ENCODE data around the gene C1orf21. TPM values are rescaled to one million over a fixed set of nuclear protein-coding genes. Genes with fewer than 3 reads are reported as not detected.

C1orf21 gene
- total RNA-seq, 1 experiment from 2014 or later = 8.4 TPM

DNA sequence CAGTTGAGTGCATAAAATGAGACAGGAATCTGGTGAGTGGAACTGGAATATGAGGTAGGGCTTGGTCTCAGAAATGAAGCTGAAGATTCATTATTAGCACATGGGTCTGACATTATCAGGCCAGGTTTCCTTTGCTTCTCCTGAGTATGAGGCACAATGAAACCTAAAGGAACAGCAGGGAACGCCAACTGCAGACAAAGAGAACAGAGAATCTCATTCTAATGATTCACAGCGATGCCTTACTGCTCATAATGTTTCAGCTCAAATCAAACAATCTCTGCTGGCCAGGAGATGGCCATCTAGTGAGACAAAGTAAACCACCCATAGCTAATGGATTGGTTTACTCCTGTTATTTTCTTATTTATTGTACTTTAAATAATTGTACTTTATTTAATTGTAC lies 133.5 kb downstream of the C1orf21 start:
- no peak for DNase-seq (ENCODE audit: low read depth)
- in situ Hi-C loops (cut with HindIII; ENCODE audit: low pct_unique_long_range_greater_than_20kb, low sequenced_read_pairs) = no loop called here

- in situ Hi-C loops (cut with HindIII; ENCODE audit: low pct_unique_long_range_greater_than_20kb, low sequenced_read_pairs) = no loop called here
- DNase-seq (ENCODE audit: low read depth) = no peak
Measured at GRCh38 chr1:184524248-184524647, 137.4 kb downstream of the C1orf21 start.

- DNase-seq (ENCODE audit: low read depth) = no peak
- in situ Hi-C loops (cut with HindIII; ENCODE audit: low pct_unique_long_range_greater_than_20kb, low sequenced_read_pairs) = no loop called here
Measured at GRCh38 chr1:184527402-184527801, 140.6 kb downstream of the C1orf21 start.

DNA sequence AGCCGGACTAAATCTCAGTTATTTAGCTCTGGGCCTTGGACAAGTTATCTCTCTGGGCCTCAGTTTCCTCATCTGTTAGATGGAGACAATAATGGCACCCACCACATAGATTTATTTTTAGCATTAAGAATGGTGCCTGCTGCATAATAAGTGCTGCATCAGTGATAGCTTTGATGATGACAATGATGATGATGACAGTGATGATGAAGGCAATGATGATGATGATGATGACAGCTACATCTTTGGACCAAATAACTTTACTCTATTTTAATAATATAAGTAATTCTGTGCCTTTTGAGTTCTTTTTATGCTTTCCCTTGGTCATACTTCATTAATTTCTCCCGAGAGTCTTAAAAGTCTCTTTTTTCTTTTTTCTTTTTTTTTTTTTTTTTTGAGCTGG lies 143.4 kb downstream of the C1orf21 start:
- in situ Hi-C loops (cut with HindIII; ENCODE audit: low pct_unique_long_range_greater_than_20kb, low sequenced_read_pairs) = no loop called here
- no peak for DNase-seq (ENCODE audit: low read depth)

GRCh38 chr1:184531296-184531695 lies 144.5 kb downstream of the C1orf21 start:
- no peak for DNase-seq (ENCODE audit: low read depth)
- in situ Hi-C loops (cut with HindIII; ENCODE audit: low pct_unique_long_range_greater_than_20kb, low sequenced_read_pairs) = no loop called here

DNA sequence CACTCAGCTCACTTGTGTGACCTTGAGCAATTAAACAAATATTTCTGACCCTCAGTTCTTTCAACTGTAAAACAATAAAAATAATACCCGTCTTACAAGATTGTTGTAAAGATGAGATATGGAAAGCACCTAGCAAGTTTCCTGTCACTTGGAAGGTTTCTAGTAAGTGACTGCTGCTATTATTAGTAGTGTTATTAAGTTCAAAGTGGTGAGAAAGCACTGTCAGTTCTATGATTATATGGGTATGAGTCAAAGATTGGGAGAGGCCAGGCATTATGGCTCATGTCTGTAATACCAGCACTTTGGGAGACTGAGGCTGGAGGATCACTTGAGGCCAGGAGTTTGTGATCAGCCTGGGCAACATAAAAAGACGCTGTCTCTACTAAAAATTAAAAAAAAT lies 145.4 kb downstream of the C1orf21 start:
- in situ Hi-C loops (cut with HindIII; ENCODE audit: low pct_unique_long_range_greater_than_20kb, low sequenced_read_pairs) = no loop called here
- no peak for DNase-seq (ENCODE audit: low read depth)

GRCh38 chr1:184533049-184533448 lies 146.2 kb downstream of the C1orf21 start:
- no peak for DNase-seq (ENCODE audit: low read depth)
- in situ Hi-C loops (cut with HindIII; ENCODE audit: low pct_unique_long_range_greater_than_20kb, low sequenced_read_pairs) = no loop called here

DNA sequence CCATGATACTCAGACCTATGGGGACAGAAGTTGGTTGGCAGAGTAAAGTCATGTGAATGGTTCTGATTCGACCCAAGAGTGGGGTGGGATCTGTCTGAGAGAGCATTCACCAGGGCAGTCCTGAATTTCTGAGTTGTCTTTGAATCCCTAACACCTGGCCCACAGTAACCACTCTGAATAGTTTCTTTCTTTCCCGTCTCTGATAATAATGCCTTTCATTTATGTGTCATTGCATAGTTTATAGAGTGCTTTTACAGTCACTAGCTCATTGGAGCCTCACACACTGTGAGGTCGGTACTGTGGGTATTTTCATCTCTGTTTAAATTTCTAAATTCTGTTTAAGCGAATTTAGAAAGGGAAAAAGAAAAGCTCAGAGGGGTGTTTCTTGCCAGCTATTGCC lies 147.1 kb downstream of the C1orf21 start:
- in situ Hi-C loops (cut with HindIII; ENCODE audit: low pct_unique_long_range_greater_than_20kb, low sequenced_read_pairs) = no loop called here
- DNase-seq (ENCODE audit: low read depth) = no peak

DNA sequence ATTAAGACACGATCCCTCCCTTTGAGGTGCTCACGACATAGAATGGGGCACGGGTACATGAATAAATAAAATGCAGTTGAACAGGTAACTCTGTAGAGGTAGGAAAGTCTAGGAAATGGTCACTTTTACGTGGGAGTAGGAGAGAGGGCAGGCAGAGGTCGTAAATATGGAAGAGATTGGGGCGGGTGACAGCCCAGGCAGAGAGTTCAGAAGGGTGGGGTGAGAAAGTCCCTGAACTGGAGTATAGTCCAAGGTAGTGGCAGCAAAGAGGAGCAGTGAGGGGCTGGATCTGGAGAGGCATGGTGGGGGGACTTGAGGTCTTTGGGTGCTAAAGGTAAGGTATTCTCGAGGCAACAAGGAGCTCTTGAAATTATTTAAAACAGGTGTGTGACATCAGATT lies 147.9 kb downstream of the C1orf21 start:
- in situ Hi-C loops (cut with HindIII; ENCODE audit: low pct_unique_long_range_greater_than_20kb, low sequenced_read_pairs) = no loop called here
- no peak for DNase-seq (ENCODE audit: low read depth)

GRCh38 chr1:184535191-184535970 lies 148.6 kb downstream of the C1orf21 start:
- in situ Hi-C loops (cut with HindIII; ENCODE audit: low pct_unique_long_range_greater_than_20kb, low sequenced_read_pairs) = no loop called here
- DNase-seq (ENCODE audit: low read depth) = no peak

DNA sequence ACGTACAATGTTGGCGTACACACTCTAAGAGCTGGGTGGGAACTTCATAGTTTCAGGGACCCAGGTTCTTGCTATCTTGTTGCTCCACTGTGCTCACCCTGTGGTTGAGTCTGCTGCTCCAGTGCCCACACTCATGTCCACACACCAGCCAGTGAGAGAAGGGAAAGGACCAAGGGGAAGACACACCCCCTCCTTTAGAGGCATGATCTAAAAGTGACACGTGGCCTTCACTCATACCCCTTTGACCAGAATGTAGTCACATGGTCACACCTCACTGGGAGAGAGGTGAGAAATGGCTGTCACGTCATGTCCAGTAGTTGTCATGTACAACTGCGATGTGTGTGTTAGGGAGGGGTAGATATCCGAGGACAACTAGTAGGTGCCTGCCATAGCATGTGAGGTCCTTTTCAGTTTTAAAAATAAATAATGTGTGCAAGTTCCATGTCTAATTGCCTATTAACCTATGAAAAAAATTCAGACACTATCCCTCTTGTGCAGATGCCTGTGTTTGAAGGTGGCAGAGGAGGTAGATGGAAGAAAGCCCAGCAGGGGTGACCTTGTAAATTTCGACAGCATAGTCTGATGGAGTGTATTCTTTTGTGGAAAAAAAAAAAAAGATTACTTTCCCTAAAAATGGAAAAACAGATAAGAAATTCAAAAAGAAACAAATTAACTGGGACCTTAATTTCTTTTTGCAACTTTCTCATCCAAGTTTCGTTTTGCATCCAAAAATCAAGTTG lies 149.6 kb downstream of the C1orf21 start:
- no peak for DNase-seq (ENCODE audit: low read depth)
- in situ Hi-C loops (cut with HindIII; ENCODE audit: low pct_unique_long_range_greater_than_20kb, low sequenced_read_pairs) = no loop called here

DNA sequence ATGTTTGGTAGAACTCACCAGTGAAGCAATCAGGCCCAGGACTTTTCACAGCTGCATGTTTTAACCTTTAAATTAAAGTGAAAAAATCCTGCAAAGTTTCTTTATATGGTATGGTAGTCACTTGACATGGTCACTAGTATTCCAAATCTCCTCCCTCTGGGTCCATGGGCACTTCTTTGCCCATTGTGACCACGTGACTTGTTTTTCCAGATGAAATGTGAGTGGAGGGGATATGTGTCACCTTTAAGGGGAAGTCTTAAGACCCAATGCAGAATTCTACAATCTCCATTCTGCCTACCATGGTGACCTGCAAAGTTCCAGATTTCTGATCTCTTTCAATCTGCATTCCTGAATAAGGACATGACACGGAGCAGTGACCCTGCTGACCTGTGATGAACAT lies 152.8 kb downstream of the C1orf21 start:
- no peak for DNase-seq (ENCODE audit: low read depth)
- in situ Hi-C loops (cut with HindIII; ENCODE audit: low pct_unique_long_range_greater_than_20kb, low sequenced_read_pairs) = no loop called here

GRCh38 chr1:184541537-184542152 lies 154.8 kb downstream of the C1orf21 start:
- DNase-seq (ENCODE audit: low read depth) = no peak
- in situ Hi-C loops (cut with HindIII; ENCODE audit: low pct_unique_long_range_greater_than_20kb, low sequenced_read_pairs) = no loop called here

DNA sequence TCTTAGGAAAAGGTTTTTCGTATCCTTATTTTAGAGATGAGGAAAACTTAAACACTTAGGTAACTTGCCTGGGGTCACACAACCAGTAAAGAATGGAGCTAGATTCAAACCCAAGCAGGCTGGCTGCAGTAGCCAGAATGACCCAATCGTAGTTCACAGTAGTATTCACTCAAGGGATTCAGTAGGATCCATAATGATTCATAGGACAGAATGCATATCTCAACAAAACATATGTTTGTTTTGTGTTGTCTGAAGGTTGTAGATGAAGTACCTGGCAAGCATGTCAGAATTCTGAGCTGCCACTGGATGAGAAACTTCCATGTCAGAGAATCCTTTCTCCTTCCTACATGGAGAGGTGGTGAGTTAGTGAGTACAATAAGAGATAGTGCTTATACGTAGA lies 155.5 kb downstream of the C1orf21 start:
- no peak for DNase-seq (ENCODE audit: low read depth)
- in situ Hi-C loops (cut with HindIII; ENCODE audit: low pct_unique_long_range_greater_than_20kb, low sequenced_read_pairs) = no loop called here

DNA sequence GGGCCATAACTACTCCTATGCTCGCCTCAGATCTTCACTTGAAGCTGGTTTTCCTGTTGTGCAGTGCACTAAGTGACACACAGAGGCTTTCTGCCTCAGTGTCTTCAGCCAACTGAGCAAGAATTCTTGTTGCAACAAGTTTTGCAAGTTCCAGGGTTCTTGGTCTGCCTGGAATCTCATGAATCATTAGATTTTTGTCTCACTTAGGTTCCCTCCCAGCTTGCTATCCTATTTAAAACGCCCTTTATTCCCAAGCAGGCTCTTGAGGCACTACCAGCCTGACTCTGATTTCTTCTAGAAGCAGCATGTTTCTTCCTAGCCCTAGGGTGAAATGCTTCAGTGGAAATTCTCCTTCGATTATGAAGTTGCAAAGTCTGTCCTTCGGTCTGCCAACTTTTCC lies 158.8 kb downstream of the C1orf21 start:
- no peak for DNase-seq (ENCODE audit: low read depth)
- in situ Hi-C loops (cut with HindIII; ENCODE audit: low pct_unique_long_range_greater_than_20kb, low sequenced_read_pairs) = no loop called here

DNA sequence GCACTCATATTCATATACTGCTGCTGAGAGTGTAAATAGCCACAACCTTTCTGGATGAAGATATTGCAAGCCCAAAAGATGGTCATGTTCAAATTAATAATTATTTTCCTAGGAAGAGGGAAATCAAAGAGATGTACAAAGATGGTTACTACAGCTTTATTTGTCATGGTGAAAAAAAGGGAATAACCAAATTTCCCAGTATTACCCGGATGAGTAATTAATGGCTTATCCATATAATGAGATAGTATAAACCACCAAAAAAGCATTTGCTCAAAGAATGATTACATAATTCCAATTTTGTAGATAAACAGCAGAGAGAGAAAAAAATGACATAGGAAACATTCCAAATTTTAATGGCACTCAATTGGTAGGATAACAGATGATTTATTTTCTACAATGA lies 165.6 kb downstream of the C1orf21 start:
- in situ Hi-C loops (cut with HindIII; ENCODE audit: low pct_unique_long_range_greater_than_20kb, low sequenced_read_pairs) = no loop called here
- DNase-seq (ENCODE audit: low read depth) = no peak

DNA sequence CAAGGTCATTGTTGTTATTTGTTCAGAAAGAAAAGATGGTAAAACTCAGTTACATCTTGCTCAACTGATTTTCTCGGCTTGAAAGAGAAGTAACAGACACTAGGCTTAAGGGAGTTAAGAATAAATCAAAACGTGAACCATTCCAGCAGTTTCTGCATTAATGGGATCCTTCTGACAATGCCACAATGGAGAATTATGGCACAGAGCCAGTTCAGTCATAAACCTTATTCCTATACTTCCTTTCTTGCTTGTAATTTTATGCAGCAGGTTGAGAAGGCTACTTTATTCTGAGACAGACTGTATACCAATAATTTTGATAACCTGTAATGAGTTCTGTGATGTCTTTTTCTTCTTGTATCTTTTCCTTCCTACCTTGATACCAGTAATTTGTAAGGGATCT lies 167.0 kb downstream of the C1orf21 start:
- DNase-seq (ENCODE audit: low read depth) = no peak
- in situ Hi-C loops (cut with HindIII; ENCODE audit: low pct_unique_long_range_greater_than_20kb, low sequenced_read_pairs) = no loop called here

- in situ Hi-C loops (cut with HindIII; ENCODE audit: low pct_unique_long_range_greater_than_20kb, low sequenced_read_pairs) = no loop called here
- DNase-seq (ENCODE audit: low read depth) = no peak
Measured at GRCh38 chr1:184555665-184556641, 169.1 kb downstream of the C1orf21 start.
